K562 (cell line): ENCODE measurements around the gene IGSF21. TPM values are rescaled to one million over a fixed set of nuclear protein-coding genes. Genes with fewer than 3 reads are reported as not detected.

ENCODE experiments used
- ATAC-seq: fragments of 200-7000 bp; cut with Tn5 transposase; 3 replicates; pipeline ENCODE4 v1.9.1; 2020; ENCODE audit warnings: moderate library complexity
- BruUV-seq: library from RNA; stranded (reverse); fragments of 400-500 nt; replicated peaks from 2 replicates; lab custom pipeline; 2021; lab: Mats Ljungman, UMichigan
- CTCF ChIA-PET: fragments of 300-600 bp; formaldehyde crosslinking; extraction: SDS; loops from one replicate; lab custom pipeline; 2021; ENCODE audit warnings: low intra/inter-chr PET ratio; lab: Yijun Ruan, JAX
- POLR2A ChIA-PET: fragments of 300-600, 350-650 bp; sonication (Branson Sonifier 250); formaldehyde crosslinking; extraction: SDS; loops from one replicate; lab custom pipeline; 2021; ENCODE audit warnings: antibody characterized with exemption, inconsistent platforms; lab: Yijun Ruan, JAX
- DNase-seq, 4 experiments: peaks; one replicate each; pipeline versions ENCODE4 v3.0.0 to v3.0.0-alpha.2; 2011 to 2018; ENCODE audit warnings: low spot score in 3 of 4, mixed read lengths in 3 of 4; ENCODE audit errors: extremely low read depth in 1 of 4
- FAIRE-seq: peaks from 2 replicates; lab custom pipeline; 2011; peaks lifted over from hg19 to GRCh38; lab: Jason Lieb, UNC
- H2AFZ ChIP-seq: 2 replicates; pipeline ENCODE4 v1.6.0; 2011; ENCODE audit warnings: low read depth, low read length, control low read depth, inconsistent platforms
- H3K27ac ChIP-seq: fragments of 200-600 bp; 3 replicates; pipeline ENCODE4 v1.8.0; 2011; ENCODE audit warnings: low read depth, mild to moderate bottlenecking, control low read depth, inconsistent platforms, low read length, moderate library complexity, mixed read lengths; ENCODE audit errors: extremely low read depth
- H3K27me3 ChIP-seq, 2 experiments: fragments of 300-600 bp in 1 of 2; 2 replicates in 1 of 2; 3 replicates in 1 of 2; pipeline versions ENCODE4 v1.6.0 to v1.8.0; 2011; ENCODE audit warnings: inconsistent platforms in 2 of 2, low read length in 2 of 2, mild to moderate bottlenecking in 1 of 2, mixed read lengths in 1 of 2, moderate library complexity in 1 of 2; ENCODE audit not compliant: control insufficient read depth in 2 of 2, insufficient read depth in 2 of 2
- H3K36me3 ChIP-seq: fragments of 300-600 bp; 3 replicates; pipeline ENCODE4 v1.8.0; 2011; ENCODE audit warnings: mild to moderate bottlenecking, low read length, inconsistent platforms; ENCODE audit not compliant: control insufficient read depth, insufficient read depth
- H3K4me1 ChIP-seq, 2 experiments: fragments of 200-600 bp in 1 of 2; replicated peaks in 1 of 2; 2 replicates in 1 of 2; 3 replicates in 1 of 2; pipeline versions ENCODE4 v1.5.1 to v1.8.0; 2011; ENCODE audit warnings: inconsistent platforms in 2 of 2, low read length in 2 of 2, mild to moderate bottlenecking in 1 of 2, mixed read lengths in 1 of 2, moderate library complexity in 1 of 2; ENCODE audit not compliant: control insufficient read depth in 2 of 2, insufficient read depth in 2 of 2
- H3K4me2 ChIP-seq: 2 replicates; pipeline ENCODE4 v1.6.1; 2011; ENCODE audit warnings: low read length, control low read depth, inconsistent platforms, mixed read lengths; ENCODE audit not compliant: insufficient read depth
- H3K4me3 ChIP-seq: fragments of 200-600 bp; sonication (generic), shearing (Covaris generic); 2 replicates; pipeline ENCODE4 v1.5.1; 2016; ENCODE audit warnings: control low read depth, inconsistent platforms
- H3K79me2 ChIP-seq: fragments of 200-600 bp; 3 replicates; pipeline ENCODE4 v1.8.0; 2011; ENCODE audit warnings: low read length, inconsistent platforms; ENCODE audit not compliant: control insufficient read depth, insufficient read depth
- H3K9ac ChIP-seq, 2 experiments: 2 replicates each; pipeline versions ENCODE4 v1.6.0 to v1.6.1; 2011; ENCODE audit warnings: low read depth in 2 of 2, low read length in 2 of 2, control low read depth in 1 of 2, inconsistent platforms in 1 of 2, mild to moderate bottlenecking in 1 of 2, mixed read lengths in 1 of 2; ENCODE audit not compliant: insufficient read depth in 1 of 2
- H3K9me1 ChIP-seq: one replicate; pipeline ENCODE4 v1.6.0; 2011; ENCODE audit warnings: inconsistent platforms, mild to moderate bottlenecking, low read length, moderate library complexity; ENCODE audit not compliant: control insufficient read depth, insufficient read depth
- H3K9me3 ChIP-seq: replicated peaks from 2 replicates; pipeline ENCODE4 v1.5.1; 2011; ENCODE audit warnings: low read depth, low read length, inconsistent platforms; ENCODE audit not compliant: control insufficient read depth, insufficient read depth
- H4K20me1 ChIP-seq: replicated peaks from 2 replicates; pipeline ENCODE4 v1.6.1; 2011; ENCODE audit warnings: low read length, inconsistent platforms, mixed read lengths; ENCODE audit not compliant: control insufficient read depth, insufficient read depth
- CREB1 ChIP-seq, 2 experiments: sonication (generic) in 1 of 2; formaldehyde crosslinking in 1 of 2; IDR thresholded peaks; 2 replicates each; pipeline versions ENCODE4 v1.6.1 to v1.8.0; 2012 to 2022; ENCODE audit warnings: inconsistent platforms in 1 of 2, mild to moderate bottlenecking in 1 of 2, missing genetic modification reagents in 1 of 2, moderate library complexity in 1 of 2
- ELF1 ChIP-seq: fragments of 200-800 bp; sonication (Bioruptor generic); IDR thresholded peaks from 2 replicates; pipeline ENCODE4 v1.6.1; 2016; ENCODE audit warnings: missing genetic modification characterization, missing compliant biosample characterization
- ESRRA ChIP-seq: fragments of 450-650 bp; IDR thresholded peaks from 2 replicates; pipeline ENCODE4 v1.6.1; 2014; ENCODE audit warnings: low read depth, mild to moderate bottlenecking, moderate library complexity, borderline replicate concordance
- L3MBTL2 ChIP-seq: fragments of 450-650 bp; IDR thresholded peaks from 2 replicates; pipeline ENCODE4 v1.6.1; 2016; ENCODE audit warnings: mild to moderate bottlenecking, moderate library complexity
- SMARCE1 ChIP-seq: fragments of 450-650 bp; IDR thresholded peaks from 2 replicates; pipeline ENCODE4 v1.7.1; 2016; ENCODE audit warnings: mild to moderate bottlenecking
- SRSF1 ChIP-seq: fragments of 200-400 bp; formaldehyde crosslinking; IDR thresholded peaks from 2 replicates; pipeline ENCODE4 v1.6.1; 2017; ENCODE audit warnings: mild to moderate bottlenecking, low read depth, low read length, moderate library complexity
- TCF3 ChIP-seq: sonication (generic); formaldehyde crosslinking; IDR thresholded peaks from 2 replicates; pipeline ENCODE4 v1.4.0; 2020; ENCODE audit warnings: mild to moderate bottlenecking, missing genetic modification reagents
- TFAM ChIP-seq: fragments of 250-450 bp; sonication (Bioruptor Pico); conservative IDR thresholded peaks from 2 replicates; pipeline ENCODE4 v1.5.0; 2021; ENCODE audit warnings: mild to moderate bottlenecking, moderate library complexity
- USF2 ChIP-seq: sonication (generic); formaldehyde crosslinking; IDR thresholded peaks from 2 replicates; pipeline ENCODE4 v1.5.0; 2020; ENCODE audit warnings: missing genetic modification reagents
- ZKSCAN1 ChIP-seq: fragments of 150-350 bp; IDR thresholded peaks from 2 replicates; pipeline ENCODE4 v1.6.1; 2016; ENCODE audit warnings: low read depth, low read length
- ZNF143 ChIP-seq: sonication (generic); formaldehyde crosslinking; IDR thresholded peaks from 2 replicates; pipeline ENCODE4 v1.9.0; 2022; ENCODE audit warnings: mild to moderate bottlenecking, missing genetic modification reagents
- ZNF639 ChIP-seq, 2 experiments: fragments of 200-800 bp in 1 of 2; sonication (Bioruptor generic) in 1 of 2; sonication (generic) in 1 of 2; formaldehyde crosslinking in 1 of 2; IDR thresholded peaks in 1 of 2; conservative IDR thresholded peaks in 1 of 2; 2 replicates each; pipeline versions ENCODE4 v1.5.0 to v1.6.1; 2016 to 2020; ENCODE audit warnings: missing compliant biosample characterization in 1 of 2, missing genetic modification characterization in 1 of 2, missing genetic modification reagents in 1 of 2
- ZNF77 ChIP-seq: fragments of 250-450 bp; sonication (Bioruptor Pico); IDR thresholded peaks from 2 replicates; pipeline ENCODE4 v1.5.0; 2020
- ZZZ3 ChIP-seq: fragments of 450-650 bp; IDR thresholded peaks from 2 replicates; pipeline ENCODE4 v1.6.1; 2016; ENCODE audit warnings: antibody characterized with exemption, mild to moderate bottlenecking, moderate library complexity
- WGBS: fragments of 100-300 bp; shearing (Covaris generic); methylation state at CpG from one replicate; pipeline ENCODE4 v1.1.6; 2016; ENCODE audit warnings: low coverage, mixed read lengths; ENCODE audit not compliant: insufficient coverage; ENCODE audit errors: missing lambda C conversion rate; 5-methylcytosine and 5-hydroxymethylcytosine counted together
- in situ Hi-C: fragments of 300-500 bp; cut with MboI; formaldehyde crosslinking; loops from 4 replicates; pipeline ENCODE4 v1.15.0; 2018; ENCODE audit warnings: inconsistent platforms, mixed read lengths
- intact Hi-C: fragments of 100-400 bp; cut with micrococcal nuclease; formaldehyde crosslinking; loops from 2 replicates; pipeline ENCODE4 v1.14.2; 2022
- polyA plus RNA-seq, 8 experiments: library from polyadenylated mRNA; depleted of rRNA in 4 of 8; stranded (reverse) in 5 of 8; unstranded in 3 of 8; fragments of >200 nt; fragmentation: Nextera tagmentation in 2 of 8; fragmentation: Illumina TruSeq in 1 of 8; extraction: Ambion mirVana in 2 of 8; extraction: Trizol in 1 of 8; gene quantifications; 2 replicates each; pipeline versions ENCODE4 v1.2.1 to v1.2.3, GENCODE V29; 2011 to 2014; ENCODE audit warnings: inconsistent platforms in 1 of 8, missing spikeins in 1 of 8
- total RNA-seq, 7 experiments: library from RNA; depleted of rRNA in 6 of 7; stranded (reverse); fragments of >200 nt in 6 of 7; fragmentation: Illumina TruSeq in 2 of 7; extraction: Trizol in 2 of 7; gene quantifications; 2 replicates each; pipeline versions ENCODE4 v1.2.1 to v1.2.3, GENCODE V29; 2011 to 2021; ENCODE audit warnings: low replicate concordance in 1 of 7

Gene IGSF21
- total and polyA plus RNA-seq, 9 of the 15 experiments (the other 6 are each of a cell fraction or from before 2014, with no cell fraction given): not detected

- ATAC-seq (no peak), FAIRE-seq (no peak), DNase-seq (no peak)
- TF ChIP-seq ZZZ3: no peak
- CTCF ChIA-PET: no interaction called here
- H3K4me2 ChIP-seq: no peak overlapping the region
- H3K36me3 ChIP-seq: no peaks in the 10 kb centered on the region
- BruUV-seq: no TSS peak
- H3K27me3 ChIP-seq: peaks cover 0 to 9% of the 10 kb centered on the region in 2 experiments; a peak in 1 of 5 replicates
- intact Hi-C loops (no loop called here), in situ Hi-C loops (no loop called here)
- no peak overlapping the region for H3K4me3 ChIP-seq
- no peaks in the 10 kb centered on the region for H4K20me1 ChIP-seq
- POLR2A ChIA-PET: interaction anchor here (0.6 to 1.0 kb wide), 2 partner anchors 290 to 303 kb away, joined by 3 to 4 read pairs; no protein-coding TSS in a partner anchor
- 1% methylated on average over 7 of the region's 7 CpGs for WGBS
- H3K27ac ChIP-seq: no peak overlapping the region
- no peak overlapping the region for H3K9ac ChIP-seq
- no peak overlapping the region for H2AFZ ChIP-seq
- H3K9me3 ChIP-seq: no peaks in the 10 kb centered on the region
- no peaks in the 10 kb centered on the region for H3K4me1 ChIP-seq
- H3K9me1 ChIP-seq: no peaks in the 10 kb centered on the region
- no peaks in the 10 kb centered on the region for H3K79me2 ChIP-seq
These were observed 48.5 kb upstream of the IGSF21 start for GRCh38 chr1:18058981-18059605.

GRCh38 chr1:18060366-18060765 is 47.2 kb upstream of the IGSF21 start:
- Histone ChIP-seq H3K9ac (no peak overlapping the region), H3K27me3 (peaks cover 0 to 9% of the 10 kb centered on the region in 2 experiments; a peak in 1 of 5 replicates), H2AFZ (no peak overlapping the region), H4K20me1 (no peaks in the 10 kb centered on the region), H3K4me1 (no peaks in the 10 kb centered on the region), H3K9me3 (no peaks in the 10 kb centered on the region), H3K4me2 (no peak overlapping the region), H3K27ac (no peak overlapping the region), H3K9me1 (no peaks in the 10 kb centered on the region), H3K79me2 (no peaks in the 10 kb centered on the region), H3K36me3 (no peaks in the 10 kb centered on the region), H3K4me3 (no peak overlapping the region)
- in situ Hi-C loops: no loop called here
- ChIA-PET POLR2A (interaction anchor here (0.8 kb wide), 1 partner anchor 1394 kb away, joined by 4 read pairs; no protein-coding TSS in a partner anchor), CTCF (no interaction called here)
- ATAC-seq (no peak), FAIRE-seq (no peak), DNase-seq (no peak)
- WGBS: 0% methylated on average over 14 of the region's 14 CpGs
- no TSS peak for BruUV-seq
- intact Hi-C loops: no loop called here
- TF ChIP-seq ZKSCAN1: no peak
- no peak for TF ChIP-seq CREB1 (IDR thresholded peaks at IDR 0.05)
- TF ChIP-seq CREB1 (CRISPR knock-in tag; IDR thresholded peaks at IDR 0.05): no peak
- no peak for TF ChIP-seq L3MBTL2
- TF ChIP-seq ZNF639 (CRISPR knock-in tag; conservative IDR thresholded peaks at IDR 0.05 in 1 of 2, IDR thresholded peaks at IDR 0.05 in 1 of 2): no peak
- TF ChIP-seq ZNF77 (CRISPR knock-in tag): no peak
- TF ChIP-seq ZNF143: no peak
- TF ChIP-seq USF2: no peak
- no peak for TF ChIP-seq SRSF1
- TF ChIP-seq TCF3: no peak
- no peak for TF ChIP-seq SMARCE1
- TF ChIP-seq ELF1 (tag): no peak
- no peak for TF ChIP-seq TFAM (CRISPR knock-in tag)
- TF ChIP-seq ESRRA: no peak
